Measurements from ENCODE around the gene TGFBR3. TPM values are rescaled to one million over a fixed set of nuclear protein-coding genes. Genes with fewer than 3 reads are reported as not detected.

The TGFBR3 gene
- total and polyA plus RNA-seq, 2 of the 13 experiments (the other 11 are each of a cell fraction or from before 2014, with no cell fraction given): 76.5 to 195 TPM

- peak; percentile 81 for TF ChIP-seq TEAD3 (CRISPR knock-in tag; optimal IDR thresholded peaks at IDR 0.05; ENCODE audit: borderline replicate concordance)
- no peak for TF ChIP-seq CC2D1A (CRISPR knock-in tag; IDR thresholded peaks at IDR 0.05)
Measured at GRCh38 chr1:91736715-91737615, 149.0 kb downstream of the TGFBR3 start (continued).

DNA sequence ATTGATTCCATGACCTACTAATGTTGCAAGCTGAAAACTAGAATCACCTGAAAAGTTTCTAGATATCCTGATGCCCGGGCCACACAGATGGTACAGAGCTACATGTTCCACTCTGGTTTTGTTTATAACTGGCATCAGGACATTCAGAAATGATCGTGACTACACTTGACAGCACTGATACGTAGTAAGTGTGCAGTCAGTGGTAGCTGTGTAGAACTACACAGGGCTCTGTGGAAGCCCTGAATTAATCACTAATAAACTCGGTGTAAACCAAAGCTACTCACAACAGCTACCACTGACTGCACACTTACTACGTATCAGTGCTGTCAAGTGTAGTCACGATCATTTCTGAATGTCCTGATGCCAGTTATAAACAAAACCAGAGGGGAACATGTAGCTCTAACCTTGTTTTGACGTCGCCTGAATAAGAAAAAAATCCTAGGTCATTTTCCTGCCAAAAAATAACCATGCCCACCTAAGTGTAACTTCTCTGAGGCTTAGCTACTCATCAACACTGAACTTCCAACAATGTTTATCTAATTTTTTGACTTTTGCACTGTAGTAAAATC, 149.7 kb downstream of the TGFBR3 start:
- WGBS (ENCODE audit: low lambda C conversion rate): 76% methylated on average over 8 of the region's 8 CpGs
- no peak for DNase-seq (ENCODE audit: low spot score)
- in situ Hi-C loops (cut with HindIII; ENCODE audit: extremely low pct_ligation_motif_present, low pct_unique_long_range_greater_than_20kb): no loop called here
- Histone ChIP-seq H3K79me2 (ENCODE audit: insufficient read depth, low read length) (peaks cover 14% of the 10 kb centered on the region), H3K27ac (ENCODE audit: extremely low read length, insufficient read depth, low read length) (peak overlapping the region; percentile 74), H3K9me3 (ENCODE audit: low read length) (no peaks in the 10 kb centered on the region), H4K20me1 (ENCODE audit: insufficient read depth, low read length) (peaks cover 8% of the 10 kb centered on the region; the same call in 1 of the 2 replicates), H3K4me2 (ENCODE audit: low read depth, low read length) (peak overlapping the region; percentile 46; the same call in 1 of the 2 replicates), H3K36me3 (replicated peaks in 1 of 2; ENCODE audit: control insufficient read depth in 1 of 2, insufficient read depth in 2 of 2, low read length in 2 of 2) (peaks cover 22 to 69% of the 10 kb centered on the region in 2 experiments), H2AFZ (ENCODE audit: low read length) (no peak overlapping the region), H3K4me3 (replicated peaks in 1 of 3; ENCODE audit: insufficient read depth in 1 of 3, low read depth in 2 of 3, low read length in 3 of 3) (no peak overlapping the region; a peak in 1 of 6 replicates), H3K27me3 (ENCODE audit: control insufficient read depth in 1 of 2, insufficient read depth in 2 of 2, low read length in 2 of 2) (no peaks in the 10 kb centered on the region), H3K4me1 (ENCODE audit: insufficient read depth, low read length) (peaks cover 45% of the 10 kb centered on the region), H3K9ac (ENCODE audit: insufficient read depth, low read depth, low read length) (no peak overlapping the region)
- peak; percentile 43 for FAIRE-seq
- intact Hi-C loops (cut with micrococcal nuclease; ENCODE audit: unreplicated experiment): loop anchor here (5.0 kb wide), 1 partner anchor 191 kb away; no protein-coding TSS in a partner anchor
- TF ChIP-seq YEATS2 (CRISPR knock-in tag; IDR thresholded peaks at IDR 0.05; ENCODE audit: borderline replicate concordance): no peak
- TF ChIP-seq ARID2 (CRISPR knock-in tag; IDR thresholded peaks at IDR 0.05; ENCODE audit: borderline replicate concordance): no peak
- no peak for TF ChIP-seq DR1 (CRISPR knock-in tag; IDR thresholded peaks at IDR 0.05)
- TF ChIP-seq KLF16 (CRISPR knock-in tag; IDR thresholded peaks at IDR 0.05): no peak
- no peak for TF ChIP-seq KAT2B (IDR thresholded peaks at IDR 0.05; ENCODE audit: borderline replicate concordance, low read depth, low read length)
- TF ChIP-seq, protein P1, sequence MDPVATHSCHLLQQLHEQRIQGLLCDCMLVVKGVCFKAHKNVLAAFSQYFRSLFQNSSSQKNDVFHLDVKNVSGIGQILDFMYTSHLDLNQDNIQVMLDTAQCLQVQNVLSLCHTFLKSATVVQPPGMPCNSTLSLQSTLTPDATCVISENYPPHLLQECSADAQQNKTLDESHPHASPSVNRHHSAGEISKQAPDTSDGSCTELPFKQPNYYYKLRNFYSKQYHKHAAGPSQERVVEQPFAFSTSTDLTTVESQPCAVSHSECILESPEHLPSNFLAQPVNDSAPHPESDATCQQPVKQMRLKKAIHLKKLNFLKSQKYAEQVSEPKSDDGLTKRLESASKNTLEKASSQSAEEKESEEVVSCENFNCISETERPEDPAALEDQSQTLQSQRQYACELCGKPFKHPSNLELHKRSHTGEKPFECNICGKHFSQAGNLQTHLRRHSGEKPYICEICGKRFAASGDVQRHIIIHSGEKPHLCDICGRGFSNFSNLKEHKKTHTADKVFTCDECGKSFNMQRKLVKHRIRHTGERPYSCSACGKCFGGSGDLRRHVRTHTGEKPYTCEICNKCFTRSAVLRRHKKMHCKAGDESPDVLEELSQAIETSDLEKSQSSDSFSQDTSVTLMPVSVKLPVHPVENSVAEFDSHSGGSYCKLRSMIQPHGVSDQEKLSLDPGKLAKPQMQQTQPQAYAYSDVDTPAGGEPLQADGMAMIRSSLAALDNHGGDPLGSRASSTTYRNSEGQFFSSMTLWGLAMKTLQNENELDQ (CRISPR knock-in tag; IDR thresholded peaks at IDR 0.05; ENCODE audit: borderline replicate concordance): no peak
- 0 out of 2 replicates have a peak, but pooled peaks have one; percentile 29 for TF ChIP-seq PHF21A (CRISPR knock-in tag; IDR thresholded peaks at IDR 0.05)
- TF ChIP-seq PRMT3 (CRISPR knock-in tag; IDR thresholded peaks at IDR 0.05; ENCODE audit: borderline replicate concordance, low read depth): no peak
- BruUV-seq (replicated peaks): no TSS peak
- ChIA-PET POLR2A (interaction anchor here (1.0 to 1.4 kb wide), 4 partner anchors 15 to 99 kb away, joined by 3 to 4 read pairs (median 3); no protein-coding TSS in a partner anchor), CTCF (ENCODE audit: low intra/inter-chr PET ratio, low total read pairs) (no interaction called here)
- peak; percentile 28 for ATAC-seq
